Umbilical cord (tissue), 2 donors: Measurements from ENCODE around the gene APBA2. TPM values are rescaled to one million over a fixed set of nuclear protein-coding genes. Genes with fewer than 3 reads are reported as not detected.
"Not testable (repeated sequence)": the region's sequence is repeated elsewhere in the genome, so short reads cannot be mapped to it uniquely, and the experiment has no call there.

Experiments used
- DNase-seq: peaks from one replicate; pipeline ENCODE4 v3.0.0-alpha.2; 2015; ENCODE audit warnings: low spot score
- total RNA-seq: library from RNA; depleted of rRNA; stranded (reverse); fragments of >200 nt; gene quantifications from one replicate; pipeline ENCODE4 v1.2.3, GENCODE V29; 2014; ENCODE audit warnings: low replicate concordance; ENCODE audit not compliant: insufficient read depth

APBA2 gene
- total RNA-seq, 1 donor from 2014 or later = 5.8 TPM

DNA sequence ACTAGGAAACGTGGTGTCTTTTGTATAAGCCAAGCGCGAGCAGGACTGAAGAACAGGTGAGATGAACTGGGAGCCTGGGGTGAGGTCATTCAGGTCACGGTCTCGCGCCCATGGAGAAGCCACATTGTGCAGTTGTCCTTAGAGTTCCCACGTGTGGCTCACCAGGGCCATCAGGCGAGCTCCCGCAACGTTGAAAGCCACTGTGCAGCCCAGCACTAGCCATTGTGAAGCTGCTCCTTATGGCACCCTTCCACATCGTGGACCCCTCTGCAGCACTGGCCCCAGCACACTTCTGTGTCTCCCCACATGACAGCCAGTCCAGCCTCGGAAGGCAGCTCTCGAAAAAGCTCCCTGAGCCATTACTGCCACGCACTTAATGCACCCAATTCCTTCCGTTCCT, 7.6 kb upstream of the APBA2 start:
- DNase-seq = no peak

- DNase-seq = no peak
These were observed 6.2 kb upstream of the APBA2 start for GRCh38 chr15:28879551-28879950.

DNA sequence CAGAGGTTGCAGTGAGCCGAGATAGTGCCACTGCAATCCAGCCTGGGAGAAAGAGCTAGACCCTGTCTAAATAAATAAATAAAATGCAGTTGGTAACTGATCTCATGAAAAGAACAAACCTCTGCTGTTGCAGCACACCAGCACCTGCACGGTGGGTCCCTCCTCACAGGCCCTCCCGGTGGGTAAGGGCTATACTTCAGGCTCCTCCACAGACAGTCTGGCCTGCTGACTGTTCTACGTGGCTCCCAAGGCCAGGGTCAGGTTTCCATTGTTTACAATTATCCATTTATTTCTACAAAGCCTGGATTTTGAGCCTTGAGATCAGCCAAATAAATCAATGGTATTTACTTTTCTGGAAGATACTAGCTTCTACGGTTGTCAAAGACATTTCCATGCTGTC, 5.1 kb upstream of the APBA2 start:
- no peak for DNase-seq

GRCh38 chr15:28881170-28881569, 4.6 kb upstream of the APBA2 start:
- DNase-seq = peak; percentile 31

DNA sequence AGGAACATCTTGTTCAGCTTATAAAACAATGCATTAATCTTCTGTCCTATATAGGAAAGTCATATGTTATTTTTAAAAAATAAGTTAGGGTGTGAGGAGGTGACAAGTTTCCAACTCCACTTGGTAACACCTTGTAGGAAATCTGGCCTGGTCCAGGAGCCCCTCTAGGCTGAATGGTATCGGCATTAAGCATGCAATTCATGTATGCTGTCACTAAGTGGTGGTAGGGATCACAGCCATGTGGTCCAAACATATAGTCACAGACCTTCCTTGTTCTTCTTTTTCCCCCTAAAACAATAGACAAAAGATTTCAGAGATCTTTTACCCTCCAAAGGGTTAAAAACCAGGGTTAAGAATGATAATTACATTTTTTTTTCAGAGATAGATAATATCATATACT, 4.2 kb upstream of the APBA2 start:
- no peak for DNase-seq

DNA sequence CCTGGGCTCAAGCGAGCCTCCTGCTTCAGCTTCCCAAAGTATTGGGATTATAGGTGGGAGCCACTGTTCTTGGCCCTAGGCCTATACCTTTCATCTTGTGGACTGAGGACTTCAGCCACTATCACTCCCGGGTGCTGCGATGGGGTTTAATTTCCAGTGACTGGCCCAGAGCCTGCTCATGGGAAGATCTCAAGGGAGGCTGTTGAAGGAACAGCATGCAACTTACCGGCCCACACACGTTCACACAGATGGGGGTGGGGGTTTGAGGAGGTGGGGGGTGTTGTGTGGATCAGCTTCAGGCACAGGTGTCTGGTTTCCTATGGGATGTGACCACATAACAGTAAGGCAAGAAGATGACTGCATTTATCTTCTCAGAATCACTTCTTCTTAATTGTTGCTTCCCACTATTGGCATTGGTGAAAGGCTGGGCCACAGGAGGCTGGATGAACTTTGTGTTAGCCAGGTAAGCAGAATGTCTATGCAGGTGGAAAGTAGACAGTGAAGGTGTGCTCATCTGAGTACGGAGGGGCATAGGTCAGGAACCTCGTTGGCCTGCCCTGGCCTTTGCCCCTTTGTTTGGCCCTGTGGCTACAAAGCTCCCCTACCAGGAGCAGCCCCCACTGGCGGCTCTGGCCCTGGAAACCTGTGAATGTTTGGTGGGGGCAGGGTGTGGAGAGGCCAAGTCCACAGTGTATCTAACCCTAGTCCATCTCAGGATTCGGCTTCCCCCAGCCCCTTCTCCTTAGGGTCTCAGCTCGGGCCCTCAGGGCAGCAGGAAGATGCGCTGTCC, 1.4 kb upstream of the APBA2 start:
- no peak for DNase-seq

DNA sequence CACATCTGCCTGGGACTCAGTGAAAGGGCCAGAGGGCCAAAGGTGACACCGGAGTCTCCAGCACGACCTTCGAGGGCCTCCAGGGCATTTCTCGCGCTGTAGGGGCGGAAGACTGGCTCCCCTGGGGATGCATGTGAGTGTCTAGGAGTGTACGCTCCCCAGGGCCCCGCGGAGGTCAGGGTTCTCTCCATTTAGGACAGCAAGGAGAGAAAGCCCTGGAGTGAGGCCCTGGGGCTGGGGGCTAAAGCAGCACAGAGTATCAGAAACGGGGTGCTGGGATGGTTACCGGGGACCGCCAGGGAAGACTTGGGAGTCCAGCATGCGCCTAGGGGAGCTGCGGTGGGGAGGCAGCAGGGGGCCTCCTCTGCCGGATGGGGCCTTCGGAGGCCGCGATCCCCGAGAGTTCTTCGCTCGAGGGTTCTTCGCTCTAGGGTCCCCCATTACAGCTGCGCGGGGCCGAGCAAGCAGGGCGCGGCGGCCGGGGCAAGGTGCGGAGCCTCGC, 595 bp upstream of the APBA2 start:
- DNase-seq = no peak

DNA sequence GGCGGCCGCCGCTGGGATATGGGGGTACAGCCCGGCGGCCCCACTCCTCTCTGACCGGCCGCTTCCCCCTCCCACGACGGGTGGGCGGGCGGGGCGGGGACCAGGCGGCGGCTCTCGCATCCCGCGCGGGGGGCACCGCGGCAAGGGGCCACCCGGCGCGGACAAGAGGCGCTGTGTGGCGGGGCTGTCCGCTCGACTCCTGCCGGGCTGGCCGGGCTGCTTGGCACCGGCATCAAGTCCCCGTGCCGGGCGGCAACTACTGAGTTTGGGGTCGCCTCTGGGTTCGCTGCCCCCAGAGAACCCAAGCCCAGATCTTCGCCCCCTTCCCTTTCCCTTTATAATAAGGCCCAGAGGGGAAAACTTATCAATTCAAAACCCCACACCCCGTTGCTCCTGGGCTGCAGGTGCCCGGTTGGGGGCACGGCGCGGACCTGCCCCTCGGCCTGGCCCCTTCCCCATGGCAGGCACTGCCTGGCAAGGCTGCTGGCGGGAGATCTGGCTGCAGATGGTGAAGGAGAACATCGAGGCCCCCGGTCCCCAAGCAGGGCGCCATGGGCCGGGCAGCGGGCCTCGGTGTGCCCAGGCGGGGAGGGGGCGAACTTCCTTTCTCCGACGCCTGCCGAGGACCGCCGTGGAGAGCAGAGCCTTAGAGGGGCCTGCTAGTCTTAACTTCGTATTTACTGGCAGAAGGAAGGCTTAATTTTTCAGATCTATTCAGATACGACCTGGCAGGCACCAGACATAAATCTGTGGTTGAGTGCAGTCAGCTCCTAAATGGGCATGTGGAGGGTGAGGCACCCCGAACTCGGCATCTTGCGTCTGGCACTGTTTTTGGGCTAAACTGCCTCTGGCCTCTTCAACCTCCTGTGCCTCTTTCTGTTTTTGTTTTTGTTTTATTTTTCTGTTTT, 911 bp downstream of the APBA2 start:
- DNase-seq = no peak

GRCh38 chr15:28887339-28888174, 1.8 kb downstream of the APBA2 start:
- DNase-seq = no peak

GRCh38 chr15:28888302-28888894, 2.6 kb downstream of the APBA2 start:
- no peak for DNase-seq

- DNase-seq = no peak
These were observed 3.1 kb downstream of the APBA2 start for GRCh38 chr15:28888900-28889299.

DNA sequence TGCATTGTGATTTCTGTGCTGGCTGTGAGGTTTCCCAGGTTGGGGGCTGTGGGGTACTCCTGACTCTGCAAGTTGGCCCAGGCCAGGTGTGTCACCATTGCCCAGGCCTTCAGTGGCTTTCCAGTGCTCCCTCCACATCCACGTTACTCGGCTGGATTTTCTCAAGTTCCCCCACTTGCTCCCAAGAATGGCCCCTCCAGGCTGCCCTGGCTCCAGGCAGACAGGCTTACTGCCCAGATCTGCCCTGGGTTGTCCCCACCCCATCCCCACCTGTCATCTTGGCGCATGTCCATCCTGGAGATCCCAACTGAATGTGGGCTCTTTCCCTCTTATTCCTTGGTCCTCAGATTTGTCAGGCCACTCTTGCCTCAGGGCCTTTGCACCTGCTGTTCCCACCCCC, 3.6 kb downstream of the APBA2 start:
- DNase-seq = no peak

DNA sequence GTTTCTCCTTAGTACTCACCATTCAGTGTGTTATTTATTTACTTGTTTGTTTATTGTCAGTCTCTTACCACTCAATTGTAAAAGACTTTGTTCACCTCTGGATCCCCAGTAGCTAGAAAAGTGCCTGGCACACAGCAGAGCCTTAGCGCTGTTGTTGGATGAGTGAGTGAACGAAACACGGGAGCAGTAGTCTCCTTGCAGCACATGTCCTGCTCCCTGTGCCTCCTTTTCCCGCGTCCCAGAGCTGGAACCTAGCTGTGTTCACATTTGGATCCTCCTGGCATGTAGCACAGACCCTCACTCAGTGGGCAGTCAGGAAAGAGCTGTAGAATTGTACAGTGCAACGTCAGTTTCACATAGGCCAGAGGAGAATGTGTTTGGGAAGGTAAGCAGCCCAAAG, 4.1 kb downstream of the APBA2 start:
- DNase-seq = not testable (repeated sequence)

- DNase-seq = not testable (repeated sequence)
These were observed 4.5 kb downstream of the APBA2 start for GRCh38 chr15:28890291-28890690.

GRCh38 chr15:28890711-28891495, 5.1 kb downstream of the APBA2 start:
- DNase-seq = no peak

DNA sequence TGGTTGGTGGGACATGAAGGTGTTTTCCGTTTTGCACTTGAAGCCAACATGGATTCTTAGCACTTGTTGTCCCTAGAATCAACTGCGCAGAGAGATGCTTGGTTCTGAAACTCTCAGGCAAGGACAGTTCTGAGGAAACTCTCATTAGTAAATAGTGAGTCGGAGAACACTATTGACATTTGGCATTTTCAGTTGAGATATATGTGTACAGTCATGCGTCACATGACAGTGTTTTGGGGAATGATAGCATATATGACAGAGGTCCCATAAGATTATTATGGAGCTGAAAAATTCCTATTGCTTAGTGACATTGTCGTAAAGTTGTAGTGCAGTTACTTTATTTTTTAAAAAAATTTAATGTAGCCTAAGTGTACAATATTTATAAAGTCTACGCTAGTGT, 5.8 kb downstream of the APBA2 start:
- DNase-seq = no peak

- DNase-seq = no peak
These were observed 7.2 kb downstream of the APBA2 start for GRCh38 chr15:28892789-28893610.

GRCh38 chr15:28894631-28895030, 8.9 kb downstream of the APBA2 start:
- no peak for DNase-seq

GRCh38 chr15:28895146-28895545, 9.4 kb downstream of the APBA2 start:
- no peak for DNase-seq

GRCh38 chr15:28895566-28895965, 9.8 kb downstream of the APBA2 start:
- no peak for DNase-seq
